NCI-H1092 treated with DMSO at 0.1 percent for 48 hours (cell line): Measurements from ENCODE around the gene COL4A6.
"Not testable (repeated sequence)": the region's sequence is repeated elsewhere in the genome, so short reads cannot be mapped to it uniquely, and the experiment has no call there.

Experiments
- DNase-seq: peaks from one replicate; lab custom pipeline; 2025; lab: John Stamatoyannopoulos, UW

COL4A6 gene

DNA sequence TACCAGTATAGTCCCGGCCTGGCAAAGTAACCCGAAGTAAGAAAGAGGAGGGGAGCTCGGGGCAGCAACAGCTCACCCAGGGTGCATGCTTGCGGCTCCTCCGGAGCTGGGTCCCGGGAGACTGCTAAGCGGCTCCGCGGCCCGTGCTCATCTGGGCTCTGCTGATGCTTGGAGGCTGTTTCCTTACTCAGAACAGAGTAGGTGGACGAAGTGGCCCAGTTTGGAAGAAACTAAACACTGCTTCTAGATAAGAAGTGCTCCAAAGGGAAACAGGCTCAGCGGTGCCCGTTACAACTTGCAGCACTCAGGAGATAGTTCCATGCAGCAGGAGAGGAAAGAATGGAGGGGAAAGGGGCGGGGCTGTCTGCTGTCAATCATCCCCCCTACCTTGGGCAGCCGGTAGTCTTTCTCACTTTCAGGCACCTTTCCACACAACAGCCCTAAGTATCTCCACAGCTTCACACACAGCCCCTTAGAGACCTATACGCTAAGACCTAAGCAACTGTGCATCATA is at the start of gene COL4A6:
COL4A6 (minus strand) TSS at position 313 of the 514 bp plus-strand sequence; CDS start at position 87, 226 bp downstream.
- DNase-seq, result no peak

- no peak for DNase-seq
Observed at GRCh38 chrX:108485960-108486359, 47.7 kb upstream of the COL4A6 start.

- DNase-seq, result no peak
Observed at GRCh38 chrX:108484251-108484650, 46.0 kb upstream of the COL4A6 start.

DNA sequence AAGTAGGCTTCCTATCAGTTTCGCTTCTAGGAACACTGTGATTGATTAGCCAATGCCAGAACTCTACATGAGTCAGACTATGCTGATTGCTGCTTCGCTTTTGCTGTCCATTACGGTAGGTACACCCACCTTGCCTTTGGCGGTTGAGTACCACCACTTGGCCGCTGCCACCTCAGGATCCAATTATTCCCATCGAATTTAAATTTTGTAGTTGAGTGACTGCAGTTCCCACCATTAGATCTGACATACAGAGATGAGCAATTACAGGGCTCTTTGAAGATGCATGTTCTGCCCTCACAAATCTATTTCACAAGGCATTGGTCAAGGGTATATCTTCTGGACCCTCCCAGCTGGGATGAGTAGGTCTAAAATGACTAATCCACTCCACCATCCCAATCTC is 43.3 kb upstream of the COL4A6 start:
- DNase-seq, result not testable (repeated sequence)

- no peak for DNase-seq
Observed at GRCh38 chrX:108473979-108474378, 35.8 kb upstream of the COL4A6 start.

DNA sequence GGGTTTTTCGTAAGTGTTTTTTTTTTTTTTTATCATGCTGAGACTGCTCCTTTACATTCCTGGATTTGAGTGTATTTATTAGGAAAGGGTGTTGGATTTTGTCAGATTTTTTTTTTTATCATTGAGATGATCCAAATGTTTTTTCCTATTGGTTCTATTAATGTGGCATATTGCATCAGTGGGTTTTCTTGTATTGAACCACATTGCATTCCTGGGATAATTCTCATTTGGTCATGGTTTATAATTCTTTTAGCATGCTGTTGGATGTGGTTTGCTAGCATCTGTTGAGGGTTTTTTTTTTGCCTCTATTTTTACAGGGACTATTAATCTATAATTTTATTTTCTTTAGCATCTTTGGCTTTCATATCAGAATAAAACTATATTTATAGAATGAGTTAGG is 30.3 kb upstream of the COL4A6 start:
- DNase-seq, result no peak

DNA sequence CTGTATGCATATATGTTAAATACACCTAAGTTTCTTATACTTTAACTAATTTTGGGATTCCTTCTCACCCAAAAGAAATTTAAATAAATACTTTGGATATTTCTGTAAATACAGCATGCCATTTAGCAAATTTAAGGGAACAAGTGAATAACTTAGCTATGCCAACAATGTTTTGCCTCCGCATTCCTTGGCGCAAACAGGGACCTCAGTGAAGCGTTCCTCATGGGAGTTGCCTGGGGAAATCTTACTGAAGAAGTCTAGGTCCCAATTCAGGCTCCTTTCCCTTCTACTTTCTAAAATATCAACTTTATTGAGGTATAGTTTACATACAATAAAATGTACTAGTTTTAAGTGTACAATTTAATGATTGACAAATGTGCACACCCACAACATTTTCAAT is 26.4 kb upstream of the COL4A6 start:
- DNase-seq, result no peak

DNA sequence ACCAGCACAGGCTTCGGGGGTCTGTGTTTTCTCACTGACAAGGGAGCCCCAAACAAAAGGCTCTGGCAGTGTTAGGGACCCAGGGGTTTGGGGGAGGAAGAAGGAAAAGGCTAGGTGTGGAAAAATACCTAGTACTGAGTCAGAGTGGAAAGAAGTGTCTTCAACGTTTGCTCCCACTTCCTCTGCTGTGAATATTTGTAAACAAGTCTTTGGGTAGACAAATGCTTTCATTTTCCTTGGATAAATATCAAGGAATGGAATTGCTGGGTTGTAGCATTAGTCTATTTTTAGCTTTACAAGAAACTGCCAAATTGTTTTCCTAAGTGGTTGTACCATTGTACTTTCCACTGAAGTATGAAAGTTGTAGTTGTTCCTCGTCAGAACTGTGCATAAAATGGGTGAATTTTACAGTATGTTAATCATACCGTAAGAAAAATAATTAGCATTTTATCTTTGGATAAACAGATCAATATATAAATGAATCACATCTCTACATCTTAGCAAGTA is 18.8 kb upstream of the COL4A6 start:
- DNase-seq, result no peak

DNA sequence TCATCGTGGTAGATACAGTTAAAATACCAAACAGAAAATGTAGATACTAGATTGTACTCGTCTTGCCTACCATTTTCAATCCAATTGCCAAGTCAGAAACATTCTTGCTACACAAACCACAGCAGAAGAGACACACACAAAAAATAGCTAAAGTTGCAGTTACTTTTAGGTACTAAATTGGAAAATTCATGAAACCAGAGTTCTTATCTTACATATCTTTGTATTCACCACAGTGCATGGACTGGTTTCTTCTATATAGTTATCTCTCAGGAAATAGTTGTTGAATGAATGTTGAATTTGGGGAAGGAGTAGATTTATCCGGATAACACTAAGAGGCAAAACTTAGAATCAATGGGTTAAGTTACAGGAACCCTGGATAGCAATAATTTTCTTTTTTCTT is 15.6 kb upstream of the COL4A6 start:
- DNase-seq, result no peak

- DNase-seq, result no peak
Observed at GRCh38 chrX:108447303-108447702, 9.1 kb upstream of the COL4A6 start.

- no peak for DNase-seq
Observed at GRCh38 chrX:108442901-108443464, 4.8 kb upstream of the COL4A6 start.

- peak; percentile 60 for DNase-seq
Observed at GRCh38 chrX:108439961-108440696, 1.9 kb upstream of the COL4A6 start.

DNA sequence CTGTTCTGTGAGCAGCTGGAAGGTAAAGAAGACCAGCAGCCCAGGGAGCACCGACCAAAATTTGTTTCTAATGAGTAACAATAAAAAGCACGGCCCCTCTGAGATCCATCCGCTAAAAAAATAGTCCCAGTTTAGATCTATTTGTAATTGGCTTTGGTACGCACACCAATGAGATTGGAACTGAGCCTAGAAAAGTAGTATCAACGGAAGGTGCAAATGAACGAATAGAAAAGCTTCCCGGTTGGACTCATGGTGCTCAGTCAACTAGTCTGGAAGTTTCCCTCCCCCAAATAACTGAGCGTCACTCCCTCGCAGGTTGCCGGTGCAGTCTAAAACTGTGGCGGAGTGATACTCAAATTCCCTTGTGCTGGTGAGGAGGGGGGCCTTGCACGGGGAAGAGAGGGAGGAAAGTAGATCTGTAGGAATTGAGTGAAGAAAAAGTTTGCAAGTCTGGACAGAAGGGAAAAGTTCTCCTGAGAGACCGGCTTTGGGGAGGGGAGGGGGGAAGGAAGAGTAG is 1.3 kb upstream of the COL4A6 start, which contains the start of gene COL4A5:
COL4A5 (plus strand) TSS at position 413 of the 517 bp plus-strand sequence. CDS start 288 bp downstream, outside the sequence.
- DNase-seq, result peak; percentile 78

DNA sequence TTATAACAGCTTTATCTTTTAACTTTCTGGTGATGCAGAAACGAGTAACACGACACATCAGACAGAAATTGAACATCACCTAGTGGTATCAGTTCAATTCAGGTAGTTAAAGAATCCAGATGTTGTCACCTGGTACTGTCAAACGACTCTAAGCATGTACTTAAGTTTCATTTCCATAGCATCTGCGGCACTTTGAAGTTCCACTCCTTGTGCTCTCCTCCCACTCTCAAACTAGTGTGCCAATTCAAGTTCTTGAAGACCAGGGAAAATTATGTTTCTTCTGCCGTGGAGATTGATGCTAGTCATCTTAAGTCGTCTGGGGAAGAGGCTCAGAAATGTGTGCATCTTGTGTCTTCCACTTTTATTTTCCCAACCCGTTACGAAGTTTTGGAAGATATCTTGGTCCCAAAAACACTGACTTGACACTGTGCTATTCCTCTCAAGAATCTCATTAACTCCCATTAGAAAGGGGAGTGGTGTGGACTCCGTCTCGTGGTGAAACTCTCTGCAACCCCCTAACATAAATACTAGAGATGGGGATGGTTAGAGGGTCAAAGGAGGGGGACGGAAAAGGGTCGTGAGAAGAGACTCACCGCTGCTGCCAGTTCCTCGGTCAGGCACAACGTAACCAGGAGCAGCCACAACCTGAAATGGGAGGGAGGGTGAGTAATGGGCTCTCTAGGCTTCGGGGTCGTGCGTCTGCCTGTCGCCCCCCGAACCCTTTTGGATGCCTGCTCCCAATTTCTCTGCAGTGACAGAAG is 693 bp downstream of the COL4A6 start:
- no peak for DNase-seq

DNA sequence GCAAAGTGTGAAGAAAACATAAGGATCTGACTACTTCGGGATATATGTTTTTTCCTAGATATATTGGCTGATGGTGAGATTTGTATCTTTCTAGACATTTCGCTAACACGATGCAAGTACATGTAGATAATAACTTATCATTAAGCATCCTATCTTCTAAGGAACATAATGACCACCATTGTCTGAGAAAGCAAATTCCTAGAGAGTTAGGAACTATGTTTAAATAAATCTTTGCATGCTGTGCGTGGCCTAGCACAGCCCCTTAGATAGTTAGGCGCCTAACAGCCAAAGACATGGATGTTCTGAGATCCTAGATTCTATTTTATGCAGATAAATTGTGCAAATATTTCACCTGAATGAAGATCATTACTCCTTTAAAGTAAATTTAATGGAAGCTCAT is 3.0 kb downstream of the COL4A6 start:
- no peak for DNase-seq

DNA sequence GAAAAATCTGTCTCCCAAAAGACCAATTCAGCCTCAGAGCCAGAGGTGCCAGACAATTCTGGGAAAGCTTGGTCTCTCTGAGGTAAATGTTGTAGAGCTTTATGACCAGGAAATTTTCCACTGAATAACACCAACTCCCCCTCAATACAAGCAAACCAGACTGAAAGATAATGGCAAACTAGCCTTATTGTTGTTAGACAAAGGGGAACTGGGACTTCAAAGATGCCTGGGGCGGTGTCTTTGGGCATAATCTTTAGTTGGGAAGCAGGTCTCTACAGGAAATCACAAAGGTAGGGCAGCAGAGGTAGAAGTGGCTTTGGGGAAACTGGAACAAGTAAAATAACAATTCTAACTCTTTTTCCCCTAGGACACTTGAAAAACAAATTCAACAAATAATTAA is 12.0 kb downstream of the COL4A6 start:
- no peak for DNase-seq

GRCh38 chrX:108420481-108420880 is 17.7 kb downstream of the COL4A6 start:
- DNase-seq, result peak; percentile 60

- DNase-seq, result no peak
Observed at GRCh38 chrX:108419401-108419800, 18.8 kb downstream of the COL4A6 start.

DNA sequence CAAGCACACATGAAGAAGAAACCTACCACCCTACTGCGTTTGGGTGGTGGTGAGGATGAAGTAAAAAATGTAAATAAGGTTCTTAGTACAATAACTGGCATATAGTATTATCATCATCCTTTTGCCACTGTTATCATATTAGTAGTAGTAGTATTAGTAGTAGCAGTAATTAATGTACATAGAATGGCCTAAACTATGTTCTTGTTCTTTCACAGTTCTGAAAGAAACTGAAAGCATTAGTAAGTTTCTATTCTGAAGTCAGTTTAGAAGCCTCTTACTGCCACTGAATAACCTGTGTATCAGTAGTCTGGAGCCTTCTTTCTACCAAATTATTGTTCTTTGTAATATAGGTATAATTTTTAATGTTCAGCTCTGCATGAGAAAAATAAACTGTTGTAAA is 21.0 kb downstream of the COL4A6 start:
- no peak for DNase-seq

DNA sequence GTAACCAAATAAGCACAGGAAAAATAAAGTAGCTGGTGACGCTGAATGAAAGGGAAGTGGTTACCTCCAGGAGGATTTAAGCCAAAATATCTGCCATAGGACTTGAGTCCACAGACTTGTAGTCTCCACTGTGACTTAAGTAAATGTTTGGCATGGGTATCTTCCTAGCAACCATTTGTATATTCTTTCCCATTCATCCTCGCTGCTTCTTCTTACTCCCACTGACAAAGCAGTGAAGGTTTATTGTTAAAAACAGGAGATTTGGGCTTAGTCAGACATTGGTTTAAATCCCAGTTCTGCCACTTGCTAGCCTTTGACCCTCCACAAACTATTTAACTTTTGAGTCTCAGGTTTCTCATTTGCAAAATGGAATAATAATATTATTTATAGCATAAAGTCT is 22.3 kb downstream of the COL4A6 start:
- DNase-seq, result no peak

- no peak for DNase-seq
Observed at GRCh38 chrX:108415146-108415545, 23.1 kb downstream of the COL4A6 start.

DNA sequence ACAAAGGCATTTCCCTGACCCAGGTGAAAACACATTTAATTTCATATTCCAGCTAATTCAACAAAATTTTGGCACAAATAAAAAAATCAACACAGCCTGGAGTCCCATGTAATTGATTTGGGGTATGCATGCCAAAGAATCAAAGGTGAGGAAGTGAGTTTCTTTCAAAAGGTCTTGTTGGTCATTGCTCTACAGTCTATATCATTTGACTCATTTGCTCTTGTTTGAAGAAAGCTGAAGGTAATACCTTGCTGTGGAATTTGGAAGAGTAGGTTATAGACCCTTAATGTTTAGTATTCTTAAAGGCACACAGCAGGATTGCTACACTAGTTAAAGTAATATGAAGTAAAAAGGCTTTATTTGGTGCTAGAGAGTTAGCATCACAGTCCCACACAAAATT is 25.4 kb downstream of the COL4A6 start:
- DNase-seq, result no peak
